Fibroblast of pulmonary artery (primary cell): ENCODE measurements around the gene PNLDC1.
"Not testable (repeated sequence)": the region's sequence is repeated elsewhere in the genome, so short reads cannot be mapped to it uniquely, and the experiment has no call there.

Source experiments
- DNase-seq: peaks from one replicate; pipeline ENCODE4 v3.0.0-alpha.2; 2010; ENCODE audit warnings: low read depth
- H3K4me3 ChIP-seq: replicated peaks from 2 replicates; pipeline ENCODE4 v1.5.1; 2011; ENCODE audit warnings: low read depth, mild to moderate bottlenecking, control low read depth, low read length, moderate library complexity
- CTCF ChIP-seq: IDR thresholded peaks from 2 replicates; pipeline ENCODE4 v1.5.1; 2011; ENCODE audit warnings: mild to moderate bottlenecking, control low read depth, low read length, inconsistent platforms; ENCODE audit errors: missing control alignments

The PNLDC1 gene

GRCh38 chr6:159821726-159822125 lies 21.6 kb downstream of the PNLDC1 start:
- no peak for DNase-seq
- TF ChIP-seq CTCF, result no peak
- H3K4me3 ChIP-seq, result no peak overlapping the region

GRCh38 chr6:159823953-159824352 lies 23.9 kb downstream of the PNLDC1 start:
- no peak for DNase-seq
- no peak overlapping the region for H3K4me3 ChIP-seq
- TF ChIP-seq CTCF, result no peak

DNA sequence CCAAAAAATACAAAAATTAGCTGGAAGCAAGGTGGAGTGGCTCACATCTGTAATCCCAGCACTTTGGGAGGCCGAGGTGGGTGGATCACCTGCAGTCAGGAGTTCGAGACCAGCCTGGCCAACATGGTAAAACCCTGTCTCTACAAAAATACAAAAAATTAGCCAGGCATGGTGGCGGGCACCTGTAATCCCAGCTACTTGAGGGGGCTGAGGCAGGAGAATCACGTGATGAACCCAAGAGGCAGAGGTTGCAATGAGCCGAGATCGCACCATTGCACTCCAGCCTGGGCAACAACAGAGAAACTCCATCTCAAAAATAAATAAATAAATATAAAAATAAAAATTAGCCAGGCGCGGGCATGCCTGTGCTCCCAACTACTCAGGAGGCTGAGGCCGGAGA lies 24.6 kb downstream of the PNLDC1 start:
- DNase-seq, result not testable (repeated sequence)

DNA sequence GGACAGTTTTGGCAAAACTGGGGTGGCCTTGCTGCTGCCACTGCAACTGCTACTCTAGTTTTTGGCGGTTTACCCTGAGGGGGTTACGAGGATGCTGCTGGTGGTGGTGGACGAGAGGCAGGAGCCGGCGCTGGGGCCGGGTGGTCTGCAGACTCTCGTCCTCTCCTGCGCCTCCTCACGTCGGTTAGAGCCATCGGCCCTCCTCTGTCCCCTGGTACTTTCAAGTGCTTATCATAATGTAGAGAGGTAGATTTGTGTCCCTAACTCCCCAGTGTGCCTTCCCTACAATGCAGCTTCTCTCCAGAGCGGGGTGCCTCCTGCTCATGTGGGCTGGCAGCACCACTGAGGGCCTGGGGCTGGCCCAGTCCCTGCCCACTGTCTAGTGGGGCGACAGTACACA lies 25.9 kb downstream of the PNLDC1 start:
- TF ChIP-seq CTCF, result no peak
- no peak for DNase-seq
- H3K4me3 ChIP-seq, result no peak overlapping the region

More for the DNA sequence above, 24.6 kb downstream of the PNLDC1 start:
- not testable (repeated sequence) for H3K4me3 ChIP-seq

GRCh38 chr6:159826968-159827647 lies 27.0 kb downstream of the PNLDC1 start:
- no peak overlapping the region for H3K4me3 ChIP-seq
- TF ChIP-seq CTCF, result no peak
- no peak for DNase-seq

DNA sequence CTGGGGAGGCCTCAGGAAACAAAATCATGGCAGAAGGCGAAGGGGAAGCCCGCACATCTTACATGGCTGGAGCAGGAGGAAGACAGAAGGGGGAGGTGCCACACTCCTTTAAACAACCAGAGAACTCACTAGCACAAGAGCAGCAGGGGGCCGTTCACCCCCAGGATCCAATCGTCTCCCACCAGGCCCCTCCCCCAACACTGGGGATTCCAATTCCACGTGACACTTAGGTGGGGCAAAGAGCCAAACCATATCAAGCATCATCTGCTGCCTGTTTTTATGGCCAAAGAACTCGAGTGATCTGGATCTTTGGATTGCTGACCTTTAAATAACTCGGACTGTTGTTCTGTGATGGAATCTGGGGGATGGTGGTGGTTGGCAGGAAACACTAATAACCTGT lies 28.0 kb downstream of the PNLDC1 start:
- no peak for TF ChIP-seq CTCF
- no peak for DNase-seq
- no peak overlapping the region for H3K4me3 ChIP-seq

- no peak for TF ChIP-seq CTCF
- no peak for DNase-seq
- H3K4me3 ChIP-seq, result no peak overlapping the region
These were observed 29.4 kb downstream of the PNLDC1 start for GRCh38 chr6:159829526-159829925.
